ENCODE data around the gene TUBG1. TPM values are rescaled to one million over a fixed set of nuclear protein-coding genes. Genes with fewer than 3 reads are reported as not detected.

Gene TUBG1
- total RNA-seq, 4 donors from 2014 or later = 7.9 to 39.4 (median 23.9) TPM

DNA sequence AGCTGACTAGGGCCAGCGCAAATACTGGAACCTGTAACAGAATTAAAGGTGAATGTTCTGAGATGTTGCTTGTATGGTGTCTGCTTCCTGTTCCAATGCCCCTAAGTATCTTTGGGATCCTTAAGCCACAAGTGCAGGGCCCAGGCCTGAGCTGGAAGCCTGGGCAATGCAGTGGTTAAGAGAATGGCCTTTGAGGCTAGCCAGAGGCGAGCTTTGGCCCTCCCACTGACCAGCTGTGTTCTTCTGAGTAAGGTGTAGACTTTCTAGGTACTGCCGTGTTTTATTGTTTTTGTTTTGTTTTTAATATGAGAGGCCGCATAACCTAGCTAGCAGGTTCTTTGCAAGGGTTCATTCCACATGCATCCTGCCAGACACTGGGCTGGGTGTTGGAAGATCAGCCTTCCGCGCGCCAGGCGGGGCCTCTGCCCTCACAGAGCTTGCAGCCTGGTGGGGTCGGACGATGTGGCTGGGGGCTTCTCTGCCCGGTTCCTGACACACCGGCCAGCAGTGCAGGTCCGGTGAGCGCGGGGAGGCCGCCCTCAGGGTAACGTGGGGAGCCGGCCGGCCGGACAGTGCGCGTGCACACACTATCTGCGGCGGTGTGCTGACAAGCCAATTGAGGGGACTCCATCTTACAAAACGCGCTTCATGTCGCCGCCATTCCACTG, 43.1 kb upstream of the TUBG1 start:
- H3K36me3 ChIP-seq = no peaks in the 10 kb centered on the region
- peak overlapping the region; percentile 82 to 84 for H3K4me3 ChIP-seq
- TF ChIP-seq POLR2A (IDR thresholded peaks at IDR 0.05) = no peak
- TF ChIP-seq, protein P1, sequence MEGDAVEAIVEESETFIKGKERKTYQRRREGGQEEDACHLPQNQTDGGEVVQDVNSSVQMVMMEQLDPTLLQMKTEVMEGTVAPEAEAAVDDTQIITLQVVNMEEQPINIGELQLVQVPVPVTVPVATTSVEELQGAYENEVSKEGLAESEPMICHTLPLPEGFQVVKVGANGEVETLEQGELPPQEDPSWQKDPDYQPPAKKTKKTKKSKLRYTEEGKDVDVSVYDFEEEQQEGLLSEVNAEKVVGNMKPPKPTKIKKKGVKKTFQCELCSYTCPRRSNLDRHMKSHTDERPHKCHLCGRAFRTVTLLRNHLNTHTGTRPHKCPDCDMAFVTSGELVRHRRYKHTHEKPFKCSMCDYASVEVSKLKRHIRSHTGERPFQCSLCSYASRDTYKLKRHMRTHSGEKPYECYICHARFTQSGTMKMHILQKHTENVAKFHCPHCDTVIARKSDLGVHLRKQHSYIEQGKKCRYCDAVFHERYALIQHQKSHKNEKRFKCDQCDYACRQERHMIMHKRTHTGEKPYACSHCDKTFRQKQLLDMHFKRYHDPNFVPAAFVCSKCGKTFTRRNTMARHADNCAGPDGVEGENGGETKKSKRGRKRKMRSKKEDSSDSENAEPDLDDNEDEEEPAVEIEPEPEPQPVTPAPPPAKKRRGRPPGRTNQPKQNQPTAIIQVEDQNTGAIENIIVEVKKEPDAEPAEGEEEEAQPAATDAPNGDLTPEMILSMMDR (IDR thresholded peaks at IDR 0.05) = no peak
- no peaks in the 10 kb centered on the region for H3K27me3 ChIP-seq
- H3K4me1 ChIP-seq = peaks cover 11 to 18% of the 10 kb centered on the region in 2 donors
- no peak for DNase-seq
- intact Hi-C loops (cut with DNase I; ENCODE audit: low total_unique reads) = no loop called here
- no peaks in the 10 kb centered on the region for H3K9me3 ChIP-seq
- H3K27ac ChIP-seq = peak overlapping the region; percentile 86 to 91

- no peaks in the 10 kb centered on the region for H3K9me3 ChIP-seq
- no peaks in the 10 kb centered on the region for H3K27me3 ChIP-seq
- no peaks in the 10 kb centered on the region for H3K36me3 ChIP-seq
- peaks cover 11 to 18% of the 10 kb centered on the region in 2 donors for H3K4me1 ChIP-seq
- H3K4me3 ChIP-seq = peak within 1 kb of the TSS; percentile 82 to 84
- TF ChIP-seq POLR2A (IDR thresholded peaks at IDR 0.05) = peak; percentile 41 to 62
- TF ChIP-seq, protein P1 (IDR thresholded peaks at IDR 0.05) = no peak
- peak; percentile 92 to 94 for DNase-seq
- peak within 1 kb of the TSS; percentile 86 to 91 for H3K27ac ChIP-seq
- intact Hi-C loops (cut with DNase I; ENCODE audit: low total_unique reads) = no loop called here
These were observed 42.5 kb upstream of the TUBG1 start, which contains the start of gene MLX for GRCh38 chr17:42566883-42567573. Gene MLX (plus strand): TSS chr17:42567100. CDS start chr17:42567125, 25 bp downstream.

DNA sequence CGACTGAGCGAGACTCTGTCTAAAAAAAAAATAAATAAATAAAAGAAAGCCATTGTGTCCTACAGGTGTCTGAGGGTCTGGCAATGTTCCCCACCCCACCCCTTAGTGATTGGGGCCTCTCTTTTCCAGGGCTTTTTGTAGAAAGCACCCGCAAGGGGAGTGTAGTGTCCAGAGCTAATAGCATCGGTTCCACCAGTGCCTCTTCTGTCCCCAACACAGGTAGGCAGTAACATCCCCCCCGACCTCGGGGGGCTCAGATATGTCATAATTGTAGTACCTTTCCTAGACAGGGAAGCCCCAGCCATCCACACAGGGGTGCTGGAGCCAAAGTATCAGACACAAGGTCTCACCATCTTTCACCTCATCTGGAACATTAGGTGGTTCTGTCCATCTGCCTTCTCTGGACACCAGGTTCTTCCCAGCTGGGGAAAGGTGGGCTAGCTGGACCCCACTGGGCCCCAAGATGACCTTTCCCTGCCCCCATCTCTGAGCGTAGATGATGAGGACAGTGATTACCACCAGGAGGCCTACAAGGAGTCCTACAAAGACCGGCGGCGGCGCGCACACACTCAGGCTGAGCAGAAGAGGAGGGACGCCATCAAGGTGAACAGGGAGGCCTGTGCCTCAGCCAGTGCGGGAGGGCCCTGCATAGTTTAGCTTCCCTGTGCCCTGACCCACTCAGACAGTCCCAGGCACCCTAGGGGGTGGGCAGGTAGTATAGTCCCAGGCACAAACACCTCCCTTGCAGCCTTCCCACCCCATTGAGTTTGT, 41.0 kb upstream of the TUBG1 start:
- Histone ChIP-seq H3K27me3 (no peaks in the 10 kb centered on the region), H3K4me3 (no peak overlapping the region), H3K36me3 (no peaks in the 10 kb centered on the region), H3K27ac (no peak overlapping the region), H3K9me3 (no peaks in the 10 kb centered on the region), H3K4me1 (peaks cover 3 to 10% of the 10 kb centered on the region in 2 donors)
- no peak for TF ChIP-seq POLR2A (IDR thresholded peaks at IDR 0.05)
- TF ChIP-seq, protein P1 (IDR thresholded peaks at IDR 0.05) = no peak
- intact Hi-C loops (cut with DNase I; ENCODE audit: low total_unique reads) = no loop called here
- no peak for DNase-seq

- no peak overlapping the region for H3K4me3 ChIP-seq
- no peaks in the 10 kb centered on the region for H3K36me3 ChIP-seq
- TF ChIP-seq, protein P1 (IDR thresholded peaks at IDR 0.05) = no peak
- TF ChIP-seq POLR2A (IDR thresholded peaks at IDR 0.05) = no peak
- no peak for DNase-seq
- no peaks in the 10 kb centered on the region for H3K4me1 ChIP-seq
- no peaks in the 10 kb centered on the region for H3K27me3 ChIP-seq
- intact Hi-C loops (cut with DNase I; ENCODE audit: low total_unique reads) = loop anchor here (10.0 kb wide), 1 partner anchor 103 kb away; the partner anchor contains the start of gene PLEKHH3
- H3K27ac ChIP-seq = no peak overlapping the region
- H3K9me3 ChIP-seq = no peaks in the 10 kb centered on the region
These were observed 37.9 kb upstream of the TUBG1 start for GRCh38 chr17:42571435-42572225.
